ENCODE data around the gene CST8. TPM values are rescaled to one million over a fixed set of nuclear protein-coding genes. Genes with fewer than 3 reads are reported as not detected.

The CST8 gene
- polyA plus RNA-seq, 2 of the 4 experiments (the other 2 are of a cell fraction): not detected

GRCh38 chr20:23492292-23492691, 1.4 kb downstream of the CST8 start:
- Histone ChIP-seq H3K27ac (no peak overlapping the region), H3K9me3 (no peaks in the 10 kb centered on the region), H3K4me1 (no peaks in the 10 kb centered on the region), H3K4me3 (no peak overlapping the region), H3K4me2 (no peak overlapping the region)
- POLR2A ChIA-PET: no interaction called here
- ATAC-seq: peak in 1 of 2 experiments; percentile 30; a peak in 2 of 6 replicates
- CTCF ChIA-PET: no interaction called here
- TF ChIP-seq POLR2AphosphoS2 (conservative IDR thresholded peaks at IDR 0.05; ENCODE audit: low read length) (no peak), JUNB (IDR thresholded peaks at IDR 0.05) (no peak), MAFK (IDR thresholded peaks at IDR 0.05; ENCODE audit: partially characterized antibody) (no peak), USF2 (IDR thresholded peaks at IDR 0.05) (no peak), CHD4 (IDR thresholded peaks at IDR 0.05; ENCODE audit: borderline replicate concordance) (no peak), FOSL2 (IDR thresholded peaks at IDR 0.05) (no peak), FOSL2 (CRISPR knock-in tag; IDR thresholded peaks at IDR 0.05) (no peak), ZFP36 (IDR thresholded peaks at IDR 0.05; ENCODE audit: borderline replicate concordance, partially characterized antibody) (no peak)
- FAIRE-seq: no peak
- no peak for DNase-seq (ENCODE audit: low read depth in 1 of 2, low spot score in 1 of 2)

GRCh38 chr20:23493172-23493772, 2.4 kb downstream of the CST8 start:
- no peak overlapping the region for H3K4me3 ChIP-seq
- no peak overlapping the region for H3K27ac ChIP-seq
- no peaks in the 10 kb centered on the region for H3K9me3 ChIP-seq
- CTCF ChIA-PET: interaction anchor here (1.6 kb wide), 1 partner anchor 10 kb away, joined by 5 read pairs; no protein-coding TSS in a partner anchor
- FAIRE-seq (no peak), ATAC-seq (no peak), DNase-seq (ENCODE audit: low read depth in 1 of 2, low spot score in 1 of 2) (no peak)
- no peak overlapping the region for H3K4me2 ChIP-seq
- TF ChIP-seq POLR2A (IDR thresholded peaks at IDR 0.05; ENCODE audit: low read length) (no peak), NPAS2 (CRISPR knock-in tag; IDR thresholded peaks at IDR 0.05; ENCODE audit: borderline replicate concordance) (no peak), TFCP2L1 (CRISPR knock-in tag; IDR thresholded peaks at IDR 0.05) (no peak)
- no peaks in the 10 kb centered on the region for H3K4me1 ChIP-seq
- POLR2A ChIA-PET: no interaction called here
- 32% methylated on average over 3 of the region's 3 CpGs for WGBS (ENCODE audit: missing lambda C conversion rate)

GRCh38 chr20:23497536-23497935, 6.6 kb downstream of the CST8 start:
- ATAC-seq: no peak

GRCh38 chr20:23501926-23502325, 11.0 kb downstream of the CST8 start:
- Histone ChIP-seq H3K27ac (no peak overlapping the region), H3K4me3 (no peak overlapping the region), H3K9me3 (no peaks in the 10 kb centered on the region), H3K4me1 (no peaks in the 10 kb centered on the region), H3K4me2 (no peak overlapping the region)
- WGBS (ENCODE audit: missing lambda C conversion rate): 36% methylated on average over 4 of the region's 4 CpGs
- POLR2A ChIA-PET: no interaction called here
- no peak for ATAC-seq
- TF ChIP-seq ZFP36 (IDR thresholded peaks at IDR 0.05; ENCODE audit: borderline replicate concordance, partially characterized antibody): no peak
- no peak for FAIRE-seq
- CTCF ChIA-PET: no interaction called here
- DNase-seq (ENCODE audit: low read depth in 1 of 2, low spot score in 1 of 2): no peak

More at GRCh38 chr20:23497536-23497935, 6.6 kb downstream of the CST8 start:
- Histone ChIP-seq H3K4me2 (no peak overlapping the region), H3K4me3 (no peak overlapping the region), H3K9me3 (no peaks in the 10 kb centered on the region), H3K4me1 (no peaks in the 10 kb centered on the region), H3K27ac (no peak overlapping the region)
- CTCF ChIA-PET: no interaction called here
- WGBS (ENCODE audit: missing lambda C conversion rate): 3% methylated on average over 1 of the region's 1 CpG
- no peak for DNase-seq (ENCODE audit: low read depth in 1 of 2, low spot score in 1 of 2)
- FAIRE-seq: no peak
- POLR2A ChIA-PET: no interaction called here
- TF ChIP-seq ESRRA (IDR thresholded peaks at IDR 0.05; ENCODE audit: borderline replicate concordance, low read length): no peak
- TF ChIP-seq KDM5A (IDR thresholded peaks at IDR 0.05): no peak

- ATAC-seq (no peak), DNase-seq (ENCODE audit: low read depth in 1 of 2, low spot score in 1 of 2) (no peak), FAIRE-seq (no peak)
- Histone ChIP-seq H3K4me1 (no peaks in the 10 kb centered on the region), H3K4me2 (no peak overlapping the region), H3K27ac (no peak overlapping the region), H3K4me3 (no peak overlapping the region), H3K9me3 (no peaks in the 10 kb centered on the region)
- ChIA-PET CTCF (interaction anchor here (1.6 kb wide), 1 partner anchor 10 kb away, joined by 5 read pairs; no protein-coding TSS in a partner anchor), POLR2A (no interaction called here)
- WGBS (ENCODE audit: missing lambda C conversion rate): 35% methylated on average over 14 of the region's 14 CpGs
- TF ChIP-seq MAX (IDR thresholded peaks at IDR 0.05) (no peak), TP53 (CRISPR knock-in tag; IDR thresholded peaks at IDR 0.05) (no peak), PBX3 (IDR thresholded peaks at IDR 0.05) (no peak), FOSL2 (IDR thresholded peaks at IDR 0.05) (no peak), FOSL2 (CRISPR knock-in tag; IDR thresholded peaks at IDR 0.05) (no peak), MAFK (IDR thresholded peaks at IDR 0.05; ENCODE audit: partially characterized antibody) (no peak), HOXA7 (CRISPR knock-in tag; IDR thresholded peaks at IDR 0.05) (no peak), CBX8 (IDR thresholded peaks at IDR 0.05) (no peak), HDAC2 (IDR thresholded peaks at IDR 0.05) (no peak), EP300 (IDR thresholded peaks at IDR 0.05) (no peak), HOXB5 (CRISPR knock-in tag; IDR thresholded peaks at IDR 0.05) (no peak), CTCF (IDR thresholded peaks at IDR 0.05) (no peak), ESRRA (IDR thresholded peaks at IDR 0.05; ENCODE audit: borderline replicate concordance, low read length) (no peak), MYC (IDR thresholded peaks at IDR 0.05; ENCODE audit: borderline replicate concordance, low read length) (no peak), ELK1 (IDR thresholded peaks at IDR 0.05; ENCODE audit: low read depth, low read length) (no peak)
Measured at GRCh38 chr20:23503649-23504048, 12.7 kb downstream of the CST8 start.

Measured in A549 (cell line).